GM21526 (cell line): ENCODE measurements around the gene CZIB.
A peak's percentile ranks its signal among the peaks of the same experiment; 100 is the strongest.

Experiments
- ATAC-seq: cut with Tn5 transposase; IDR thresholded peaks from one replicate; pipeline ENCODE4 v1.9.1; 2021; ENCODE audit warnings: moderate library complexity; ENCODE audit not compliant: unreplicated experiment, low FRiP score

Gene CZIB

DNA sequence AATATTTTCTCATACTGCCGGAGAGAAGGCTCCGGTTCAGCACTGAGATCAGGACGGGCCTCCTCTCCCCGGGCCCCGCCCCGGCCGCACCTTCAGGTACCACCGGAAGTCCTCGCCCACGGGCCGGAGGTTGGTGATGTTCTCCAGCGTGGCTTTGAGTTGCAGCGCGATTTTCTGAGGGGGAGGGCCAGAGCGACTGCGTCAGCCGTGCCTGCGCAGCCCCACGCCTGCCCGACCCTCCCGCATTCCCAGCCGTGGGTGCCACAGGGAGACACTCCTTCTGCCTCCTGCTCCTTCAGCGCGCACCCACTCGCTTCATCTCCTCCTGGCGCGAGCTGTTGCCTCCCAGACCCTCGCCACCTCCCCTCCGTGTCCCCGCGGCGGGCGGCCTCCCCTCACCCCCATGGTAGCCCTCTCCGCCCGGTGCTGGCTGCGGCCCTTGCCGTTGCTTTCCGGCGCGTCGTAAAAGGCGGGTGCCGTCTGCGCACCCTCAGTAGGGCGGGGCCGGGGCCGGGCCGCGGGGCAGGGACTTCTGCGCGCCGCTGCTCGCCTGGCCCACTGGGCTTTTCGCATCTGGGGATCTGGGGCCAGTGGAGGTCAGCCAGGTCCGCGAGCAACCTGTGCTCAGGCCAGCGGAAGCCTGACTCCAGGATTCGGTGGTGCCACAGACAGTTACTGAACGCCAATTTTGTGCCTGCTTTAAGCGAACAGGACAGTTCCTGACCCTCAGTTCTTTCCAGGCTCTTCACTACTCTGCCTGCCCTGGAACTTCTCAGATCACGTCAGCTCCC lies at the start of gene CZIB:
TSS of gene CZIB (minus strand) at position 464 of the 791 bp plus-strand sequence. CDS start at position 405, 59 bp downstream.
- ATAC-seq: peak; percentile 89

DNA sequence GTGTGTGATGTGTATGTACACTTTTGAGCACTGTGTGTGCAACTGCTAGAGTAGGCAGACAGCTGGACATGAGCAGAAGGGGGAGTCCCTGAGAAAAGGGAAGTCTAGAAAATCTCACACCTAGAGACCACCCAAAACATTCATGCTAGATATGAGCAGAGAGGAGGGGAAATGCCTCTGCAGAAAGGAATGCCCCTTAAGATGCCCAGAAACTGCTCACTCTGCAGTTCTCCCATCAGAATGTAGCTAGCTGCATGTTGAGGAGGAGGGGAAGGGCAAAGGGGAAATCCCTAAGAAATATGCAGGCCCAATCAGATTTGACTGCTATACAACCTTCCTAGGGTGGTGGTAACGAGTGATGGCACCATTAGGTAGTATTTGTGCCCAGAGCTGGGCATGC lies 49.7 kb upstream of the CZIB start:
- ATAC-seq: no peak

DNA sequence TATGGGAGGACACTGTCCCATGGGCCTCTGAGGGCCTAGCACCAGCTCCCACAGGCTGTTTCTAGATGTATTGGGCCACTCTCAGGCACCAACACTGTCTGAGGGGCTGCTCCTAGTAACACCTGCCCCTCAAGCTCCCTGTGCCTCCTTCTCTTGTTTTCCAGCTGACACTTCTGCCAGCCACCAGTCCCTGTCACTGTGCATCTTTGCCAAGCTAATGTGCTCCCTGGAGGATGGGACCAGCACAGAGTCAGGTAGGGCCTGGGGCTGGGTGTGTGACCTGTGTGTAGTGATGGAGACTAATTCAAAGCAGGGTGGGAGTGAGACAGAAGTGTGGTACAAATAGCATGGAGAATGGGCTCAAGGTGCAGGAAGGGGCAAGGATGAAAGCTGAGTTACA lies 47.3 kb upstream of the CZIB start:
- ATAC-seq: no peak

DNA sequence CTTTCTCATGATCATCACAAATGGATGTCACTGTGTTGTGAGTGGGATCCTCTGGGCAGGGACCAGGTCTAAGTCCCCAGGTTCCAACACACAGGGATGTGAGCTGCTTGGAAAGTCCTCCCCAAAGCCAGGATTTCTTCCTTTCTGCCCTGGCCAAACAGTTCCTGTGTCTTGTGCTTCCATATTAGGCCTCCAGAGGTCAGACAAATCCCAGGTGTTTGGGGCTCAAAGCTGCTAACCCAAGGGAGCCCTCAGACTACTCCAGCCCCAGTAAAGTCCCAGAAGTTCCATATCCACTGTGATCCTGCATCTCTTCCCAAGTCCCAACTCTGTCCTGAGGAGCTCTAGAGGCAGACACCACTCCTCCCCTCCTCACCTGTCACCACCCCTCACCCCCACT lies 45.6 kb upstream of the CZIB start:
- no peak for ATAC-seq

DNA sequence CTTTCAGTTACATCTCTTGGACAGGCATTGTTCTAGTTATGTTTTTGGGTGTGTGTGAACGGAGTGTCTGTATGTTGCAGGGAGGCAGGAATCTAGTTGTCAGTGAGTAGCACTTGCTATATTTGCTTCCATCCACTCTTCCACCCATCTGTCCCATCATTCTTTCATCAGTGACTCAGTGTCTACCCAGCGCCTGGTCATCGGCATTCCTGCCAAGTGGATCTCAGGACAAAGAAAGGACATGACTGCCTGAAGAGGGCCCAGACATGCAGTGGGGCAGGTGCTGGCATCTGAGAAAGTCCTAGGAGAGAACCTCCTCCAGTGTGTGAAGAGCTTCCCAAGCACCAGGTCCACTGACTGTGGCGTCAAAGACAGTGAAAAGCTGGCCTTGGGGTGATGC lies 45.1 kb upstream of the CZIB start:
- no peak for ATAC-seq

DNA sequence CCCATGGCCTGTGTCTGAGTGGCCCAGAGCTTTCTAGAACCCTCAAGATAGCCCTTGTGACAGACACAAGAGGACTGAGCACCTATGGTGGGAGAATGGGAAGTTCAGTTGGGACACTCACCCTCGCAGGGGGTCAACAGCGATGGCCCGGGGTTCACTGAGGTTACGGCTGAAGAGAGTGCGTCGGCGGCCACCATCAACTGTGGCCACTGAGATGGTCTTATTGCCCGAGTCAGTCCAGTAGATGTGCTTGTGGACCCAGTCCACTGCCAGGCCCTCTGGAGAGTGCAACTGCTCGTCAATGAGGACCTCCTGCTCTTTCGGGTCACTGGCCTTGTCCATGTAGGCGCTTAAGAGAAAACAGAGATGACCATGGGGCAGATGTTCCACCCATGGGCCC lies 43.6 kb upstream of the CZIB start:
- ATAC-seq: no peak

DNA sequence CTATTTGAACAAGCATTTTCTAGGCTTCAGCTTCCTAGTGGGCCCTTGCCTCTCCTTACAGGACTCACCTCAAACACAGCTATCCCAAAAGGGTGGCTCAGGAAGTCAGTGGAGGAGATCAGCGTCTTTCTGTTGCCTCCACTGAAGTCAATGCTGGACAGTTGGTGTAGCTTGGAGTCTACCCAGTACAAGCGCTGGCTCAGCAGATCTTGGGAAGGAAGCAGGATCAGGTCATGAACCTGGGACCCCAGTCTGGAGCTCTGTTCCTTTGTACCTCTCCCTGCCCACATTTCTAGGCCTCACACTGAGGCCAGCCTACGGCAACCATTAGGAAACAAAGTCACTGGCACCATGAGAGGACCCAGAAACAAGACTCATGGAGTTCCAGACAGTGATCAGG lies 41.6 kb upstream of the CZIB start:
- ATAC-seq: no peak

DNA sequence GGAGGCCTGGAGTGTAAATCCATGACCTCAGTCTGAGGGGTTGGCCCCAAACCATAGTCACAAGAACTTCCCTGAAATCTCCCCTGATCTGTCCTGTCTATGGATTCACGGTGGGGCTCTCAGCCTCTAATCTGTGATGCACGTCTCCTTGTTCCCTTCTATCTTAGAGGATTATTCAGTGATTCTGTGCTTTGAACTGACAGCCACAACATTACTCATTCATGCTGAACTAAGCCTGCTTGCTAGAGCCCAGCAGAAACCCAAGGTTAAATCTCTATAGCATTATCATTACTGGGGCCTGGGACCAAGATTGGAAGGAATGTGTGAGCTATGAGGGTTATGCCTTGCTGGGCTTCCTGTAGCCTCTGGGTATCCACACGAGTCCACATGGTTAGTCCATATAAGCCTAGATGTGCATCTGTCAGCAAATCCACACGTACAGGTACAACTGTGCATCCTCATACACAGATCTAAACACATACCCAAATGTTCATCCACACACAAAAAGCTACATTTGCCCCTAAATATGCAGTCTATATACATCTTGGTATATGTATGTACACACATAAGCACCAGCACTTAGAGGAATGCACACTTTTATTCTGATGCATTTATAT lies 40.3 kb upstream of the CZIB start:
- ATAC-seq: no peak

DNA sequence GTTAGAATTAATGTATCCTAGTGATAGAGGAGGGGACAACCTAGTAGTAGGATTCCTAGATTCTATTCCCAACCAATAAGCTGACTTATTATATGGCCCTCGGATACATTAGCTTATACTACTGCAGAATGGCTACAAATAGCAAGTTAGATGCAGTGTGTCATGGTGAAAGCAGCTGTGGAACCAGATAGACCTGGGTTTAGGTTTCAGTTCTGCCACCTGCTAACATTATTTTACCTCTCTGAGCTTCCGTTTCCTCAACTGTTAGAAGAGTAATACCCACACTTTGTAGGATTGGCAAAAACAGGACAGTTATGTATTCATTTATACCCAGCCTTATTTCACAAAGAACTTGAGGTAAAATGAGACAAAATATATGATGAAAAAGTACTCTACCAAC lies 39.5 kb upstream of the CZIB start:
- peak; percentile 58 for ATAC-seq

DNA sequence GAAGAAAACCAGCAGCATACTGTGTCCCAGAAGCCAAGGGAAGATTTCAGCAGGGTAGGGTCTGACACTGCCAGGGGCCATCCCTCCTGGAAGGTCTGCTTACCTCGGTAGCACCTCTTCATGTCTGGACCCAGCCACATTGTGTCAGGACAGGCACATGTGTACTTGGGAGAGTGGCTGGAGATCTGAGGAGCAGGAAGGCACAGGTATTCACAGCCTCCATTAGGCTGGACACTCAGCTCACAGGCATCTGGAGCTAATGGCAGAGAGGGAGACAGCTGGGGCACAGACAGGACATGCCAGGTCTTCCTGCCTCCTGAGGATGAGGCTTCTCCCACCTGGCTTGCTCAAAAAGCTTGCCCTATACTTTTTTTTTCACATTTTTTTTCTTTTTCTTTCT lies 37.8 kb upstream of the CZIB start:
- no peak for ATAC-seq

DNA sequence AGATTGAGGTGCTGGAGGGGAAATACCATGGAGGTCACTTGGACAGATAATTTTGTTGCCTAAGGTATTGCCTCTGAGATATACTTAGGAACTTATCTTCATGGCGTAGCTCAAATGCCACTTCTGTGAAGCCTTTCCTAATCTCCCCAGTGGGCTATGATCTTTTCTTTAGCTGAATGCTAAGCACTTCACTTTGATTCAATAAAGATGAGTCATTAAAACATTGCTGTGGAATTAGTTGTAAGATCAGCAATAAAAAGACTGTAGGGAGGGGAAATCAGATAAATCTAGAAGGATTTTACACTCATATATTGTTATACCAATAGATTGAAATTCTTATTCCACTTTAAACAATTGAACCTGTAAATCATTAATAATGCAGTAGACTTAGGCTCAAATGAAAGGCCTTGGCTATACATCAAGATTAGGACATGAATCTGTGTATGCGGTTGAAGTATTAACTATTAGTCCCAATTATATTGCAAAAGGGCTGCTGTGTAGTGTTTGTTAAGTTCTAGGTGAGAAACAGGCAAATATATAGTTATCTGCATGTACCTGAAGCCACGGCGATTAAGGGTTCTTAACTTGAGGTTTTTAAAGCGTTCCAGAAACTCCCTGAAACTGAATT lies 37.1 kb upstream of the CZIB start:
- no peak for ATAC-seq

DNA sequence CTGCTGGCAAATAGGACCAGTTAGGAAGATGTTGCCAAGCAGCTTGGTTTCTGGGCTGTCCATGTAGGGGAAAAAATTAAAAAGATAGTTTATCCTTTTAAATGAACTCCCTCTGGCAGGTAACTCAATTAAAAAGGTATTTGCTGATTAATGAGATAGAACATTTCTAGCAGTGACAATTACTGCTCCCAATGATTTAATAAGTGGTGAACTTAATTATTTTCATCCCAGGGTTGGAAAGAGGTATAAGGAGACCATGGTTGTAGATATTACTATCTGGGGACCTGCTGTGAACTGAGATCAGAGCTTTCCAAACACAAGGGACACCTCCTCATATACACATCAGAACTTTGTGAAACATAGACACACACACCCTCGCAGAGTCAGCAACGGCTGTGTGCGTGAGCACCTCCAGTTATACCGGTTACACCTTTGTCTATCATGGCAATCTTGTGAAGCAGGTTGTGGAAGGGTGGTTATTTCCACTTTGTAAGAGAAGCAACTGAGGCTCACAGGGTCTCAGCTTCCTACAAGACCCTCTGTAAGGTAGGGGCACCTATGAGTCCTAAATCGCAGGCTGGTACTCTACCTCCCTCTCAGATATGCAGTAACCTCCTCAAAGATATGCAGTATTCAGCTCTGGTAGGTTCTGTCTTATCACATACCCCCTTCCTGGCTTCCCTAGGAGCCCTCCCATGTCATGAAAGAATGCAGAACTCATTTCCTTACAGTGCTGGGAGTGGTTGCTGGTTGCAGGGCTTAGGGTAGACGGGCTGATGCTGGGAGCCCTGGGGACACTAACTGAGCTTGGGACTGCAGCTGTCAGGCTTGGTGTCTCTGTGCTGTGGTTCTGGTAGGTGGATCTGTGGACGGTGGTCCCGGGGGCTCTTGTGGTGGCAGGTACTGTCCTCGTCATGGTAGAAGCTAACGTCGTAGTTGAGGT lies 36.3 kb upstream of the CZIB start:
- no peak for ATAC-seq

DNA sequence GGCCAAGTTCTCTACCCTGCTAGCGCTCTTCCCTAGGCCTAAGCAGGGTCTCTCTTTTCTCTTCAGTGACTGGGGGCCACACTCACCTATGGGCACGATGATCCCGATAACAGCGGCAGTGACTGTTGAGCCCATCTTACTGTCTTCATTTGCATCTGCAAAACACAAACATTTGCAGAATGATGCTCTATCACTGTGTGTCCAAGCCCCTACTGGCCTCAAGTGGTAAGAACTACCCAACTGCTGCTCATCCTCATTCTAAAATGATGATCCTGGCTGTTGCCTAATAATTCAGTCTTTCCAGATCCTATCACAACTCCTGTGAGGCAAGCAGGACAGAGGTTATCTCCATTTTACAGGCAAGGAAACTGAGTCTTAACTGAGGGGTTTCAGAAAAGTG lies 34.6 kb upstream of the CZIB start:
- ATAC-seq: no peak

DNA sequence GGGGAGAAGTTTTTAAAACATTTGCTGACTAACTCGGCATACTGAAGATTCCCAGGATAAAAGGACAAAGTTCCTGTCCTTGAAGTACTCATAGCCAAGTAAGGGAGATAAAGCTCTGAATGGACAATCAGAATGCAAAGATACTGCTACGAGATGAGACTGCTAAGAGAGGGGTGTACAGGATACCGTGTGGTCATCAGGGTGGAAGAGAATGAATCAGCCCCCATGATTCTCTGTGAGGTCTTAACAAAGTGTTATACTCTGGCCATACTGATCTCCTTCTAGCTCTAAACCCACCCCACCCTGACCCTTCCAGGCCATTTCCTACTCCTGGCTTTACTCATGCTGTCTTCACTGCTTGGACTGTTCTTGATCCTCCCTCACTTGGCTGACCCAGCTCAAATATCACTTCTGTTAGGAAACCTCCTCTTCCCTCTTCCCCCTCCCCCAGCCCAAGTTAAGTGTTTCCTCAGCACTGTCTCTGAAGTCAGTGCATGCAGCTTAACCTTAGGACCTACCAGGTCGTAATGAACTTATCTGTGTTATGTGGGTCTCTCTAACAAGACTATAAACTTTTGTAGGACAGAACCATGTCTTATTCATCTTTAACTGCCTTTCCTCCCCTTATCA lies 33.7 kb upstream of the CZIB start:
- no peak for ATAC-seq

DNA sequence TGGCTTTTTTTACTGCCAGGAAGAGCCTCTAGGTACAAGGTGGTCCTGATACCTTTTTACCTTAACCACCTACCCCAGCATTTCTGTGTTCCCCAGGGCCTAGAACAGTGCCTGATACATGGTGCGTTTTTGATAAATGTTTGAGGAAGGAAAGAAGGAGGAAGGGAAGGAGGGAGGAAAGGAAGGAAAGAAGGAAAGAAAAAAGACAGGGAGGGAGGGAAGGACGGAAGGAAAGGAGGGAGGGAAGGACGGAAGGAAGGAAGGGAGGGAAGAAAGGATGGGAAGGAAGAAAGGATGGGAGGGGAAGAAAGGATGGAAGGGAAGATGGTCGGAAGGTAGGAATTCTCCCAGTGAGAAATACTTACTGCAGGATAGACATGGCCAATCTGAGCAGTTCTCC lies 29.9 kb upstream of the CZIB start:
- ATAC-seq: no peak

DNA sequence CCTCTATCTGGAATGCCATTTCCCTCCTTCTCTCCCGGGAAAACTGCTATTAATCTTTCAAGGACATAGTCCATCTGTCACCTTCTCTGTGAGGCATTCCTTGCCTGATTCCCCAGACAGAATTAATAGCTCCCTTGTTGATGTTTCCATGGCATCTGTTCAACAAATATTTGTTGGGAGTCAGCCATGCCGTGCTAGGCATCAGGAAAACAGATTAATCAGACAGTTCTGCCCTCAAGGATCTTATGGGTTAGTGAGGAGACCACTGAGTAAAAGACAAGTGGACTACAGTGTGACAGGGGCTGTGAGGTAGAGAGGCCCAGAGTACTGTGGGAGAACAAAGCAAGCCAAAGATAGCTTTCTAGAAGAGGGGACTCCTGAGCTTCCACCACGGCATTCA lies 29.3 kb upstream of the CZIB start:
- ATAC-seq: no peak

DNA sequence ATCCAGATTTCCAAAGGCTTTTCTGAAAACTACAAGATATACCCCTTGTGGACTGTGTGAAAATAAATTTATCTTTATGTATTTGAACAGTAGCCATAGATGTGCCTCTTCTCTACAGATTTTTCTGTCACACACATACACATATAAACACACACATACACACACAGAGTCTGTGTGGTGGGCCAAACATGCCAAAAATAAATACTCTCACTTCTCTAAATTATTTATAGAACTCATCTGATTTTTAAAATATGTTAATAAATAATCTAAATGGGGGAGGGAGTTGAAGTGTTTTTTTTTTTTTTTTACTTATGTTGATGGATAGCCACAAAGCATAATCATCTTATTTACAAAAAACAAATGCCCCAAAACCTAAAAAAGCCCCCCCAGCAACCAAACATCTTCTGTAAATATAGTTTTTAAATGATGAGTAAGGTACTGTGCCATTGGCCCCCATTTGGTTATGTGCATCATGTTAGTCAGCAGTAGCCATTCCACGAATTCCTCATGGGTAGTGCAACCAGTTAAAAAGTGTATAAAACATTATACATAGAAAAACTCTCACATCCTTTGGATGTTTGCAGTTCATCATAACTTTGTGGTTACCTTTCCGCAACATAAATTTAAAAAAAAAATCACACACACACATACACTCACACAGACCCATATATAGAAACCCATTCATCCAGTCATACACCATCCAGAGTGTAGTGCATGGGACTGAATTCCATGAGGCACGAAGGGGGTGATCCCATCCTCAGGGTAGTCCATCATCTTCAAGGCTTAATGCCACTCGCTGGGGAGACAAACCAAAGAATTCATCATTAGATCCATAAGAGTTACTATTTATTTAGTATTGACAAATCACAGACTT lies 26.1 kb upstream of the CZIB start:
- ATAC-seq: no peak

DNA sequence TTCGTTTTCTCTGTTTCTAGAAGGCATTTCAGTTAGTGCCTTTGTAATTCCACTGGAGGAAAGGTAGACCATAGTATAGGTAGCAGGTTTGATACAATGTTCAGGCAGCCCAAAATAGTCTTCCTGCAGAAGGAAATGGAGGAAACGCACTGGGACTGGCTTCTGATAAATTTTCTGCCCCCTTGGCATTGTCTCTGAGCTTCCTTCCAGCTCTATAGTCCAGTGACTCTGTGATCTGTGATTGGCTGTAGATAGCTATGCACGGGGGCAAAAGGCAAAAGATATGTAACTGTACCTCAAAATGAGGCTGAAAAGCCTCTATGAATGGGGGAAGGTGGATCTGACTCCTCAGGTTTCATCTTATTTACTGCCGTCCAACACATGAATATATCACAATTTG lies 23.7 kb upstream of the CZIB start:
- no peak for ATAC-seq

DNA sequence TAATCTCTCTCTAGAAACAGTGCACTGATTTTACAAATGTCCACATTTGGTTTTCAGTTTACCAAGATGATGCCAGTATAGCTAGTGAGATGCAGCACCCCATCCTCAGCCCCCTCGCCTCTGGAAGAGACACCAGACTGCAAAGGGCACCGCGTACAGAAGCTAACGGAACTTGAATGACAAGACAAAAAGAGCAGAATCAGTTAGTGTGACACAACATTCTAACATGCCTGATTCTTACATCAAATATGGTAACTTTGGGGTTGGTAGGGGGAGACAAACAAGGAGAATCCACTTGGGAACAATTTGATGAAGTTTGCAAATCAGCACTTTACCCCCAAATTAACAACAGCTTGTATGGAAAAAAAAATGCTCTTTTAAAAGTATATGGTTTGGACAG lies 21.9 kb upstream of the CZIB start:
- no peak for ATAC-seq
